HCT116 (cell line): ENCODE measurements around the gene VASN. TPM values are rescaled to one million over a fixed set of nuclear protein-coding genes. Genes with fewer than 3 reads are reported as not detected.

Experiments
- ATAC-seq: fragments of 200-7000 bp; cut with Tn5 transposase; 2 replicates; pipeline ENCODE4 v1.9.1; 2020; ENCODE audit warnings: mild to moderate bottlenecking, moderate library complexity
- BruUV-seq: library from RNA; stranded (reverse); fragments of 400-500 nt; replicated peaks from 2 replicates; lab custom pipeline; 2021; lab: Mats Ljungman, UMichigan
- CTCF ChIA-PET: fragments of 300-600 bp; sonication (Branson Sonifier 250); formaldehyde crosslinking; loops from one replicate; lab custom pipeline; 2021; ENCODE audit warnings: antibody characterized with exemption; lab: Charles Lee
- POLR2A ChIA-PET: fragments of 300-600, 350-600 bp; sonication (Branson Sonifier 250); formaldehyde crosslinking; loops from one replicate; lab custom pipeline; 2021; ENCODE audit warnings: antibody characterized with exemption; lab: Charles Lee
- RAD21 ChIA-PET, 2 experiments: fragments of 300-600 bp; sonication (Branson Sonifier 250); formaldehyde crosslinking; loops; one replicate each; lab custom pipeline; 2023; ENCODE audit warnings: low total read pairs in 2 of 2; ENCODE audit not compliant: uncharacterized antibody in 2 of 2, unreplicated experiment in 2 of 2, low non-redundant PET in 1 of 2; lab: Charles Lee
- DNase-seq: peaks from one replicate; pipeline ENCODE4 v3.0.0-alpha.2; 2010; ENCODE audit warnings: low read depth, low spot score
- H2AFZ ChIP-seq: fragments of 200-600 bp; shearing (Covaris generic), sonication (generic); 2 replicates; pipeline ENCODE4 v1.6.1; 2017; ENCODE audit warnings: low read depth, mixed run types, mixed read lengths, antibody characterized with exemption, low read length; ENCODE audit not compliant: poor library complexity, severe bottlenecking
- H3K27ac ChIP-seq: 2 replicates; pipeline ENCODE4 v1.5.1; 2012; ENCODE audit warnings: low read depth, low read length
- H3K27me3 ChIP-seq: fragments of 200-600 bp; sonication (generic); 2 replicates; pipeline ENCODE4 v1.6.1; 2016; ENCODE audit warnings: mixed run types, low read length, mixed read lengths; ENCODE audit not compliant: insufficient read depth
- H3K36me3 ChIP-seq, 2 experiments: fragments of 200-500 bp in 1 of 2; fragments of 200-600 bp in 1 of 2; sonication (Bioruptor generic) in 1 of 2; sonication (generic) in 1 of 2; 2 replicates each; pipeline versions ENCODE4 v1.5.1 to v1.6.1; 2014 to 2016; ENCODE audit warnings: low read length in 2 of 2, inconsistent platforms in 1 of 2, mixed read lengths in 1 of 2, mixed run types in 1 of 2; ENCODE audit not compliant: insufficient read depth in 2 of 2, control insufficient read depth in 1 of 2
- H3K4me1 ChIP-seq, 2 experiments: fragments of 200-600 bp in 1 of 2; sonication (generic) in 1 of 2; 2 replicates each; pipeline versions ENCODE4 v1.5.1 to v1.6.1; 2012 to 2017; ENCODE audit warnings: low read length in 2 of 2, inconsistent platforms in 1 of 2, mild to moderate bottlenecking in 1 of 2, mixed read lengths in 1 of 2, mixed run types in 1 of 2, moderate library complexity in 1 of 2; ENCODE audit not compliant: insufficient read depth in 2 of 2, control insufficient read depth in 1 of 2
- H3K4me2 ChIP-seq: fragments of 200-600 bp; sonication (generic); 2 replicates; pipeline ENCODE4 v1.6.1; 2017; ENCODE audit warnings: mixed run types, low read length, mixed read lengths
- H3K4me3 ChIP-seq, 2 experiments: fragments of 200-600 bp in 1 of 2; sonication (generic) in 1 of 2; replicated peaks in 1 of 2; 2 replicates each; pipeline ENCODE4 v1.5.1; 2011 to 2016; ENCODE audit warnings: low read length in 2 of 2, control low read depth in 1 of 2, low read depth in 1 of 2, mild to moderate bottlenecking in 1 of 2, mixed read lengths in 1 of 2, mixed run types in 1 of 2
- H3K79me2 ChIP-seq: fragments of 200-600 bp; sonication (generic); 2 replicates; pipeline ENCODE4 v1.6.1; 2017; ENCODE audit warnings: mild to moderate bottlenecking, mixed run types, low read length, moderate library complexity, mixed read lengths; ENCODE audit not compliant: insufficient read depth
- H3K9ac ChIP-seq: fragments of 200-600 bp; sonication (generic); 2 replicates; pipeline ENCODE4 v1.6.1; 2016; ENCODE audit warnings: low read length, mixed read lengths
- H3K9me2 ChIP-seq: fragments of 200-600 bp; sonication (generic), shearing (Covaris generic); 2 replicates; pipeline ENCODE4 v1.6.1; 2017; ENCODE audit warnings: mixed run types, mild to moderate bottlenecking, moderate library complexity; ENCODE audit not compliant: insufficient read depth
- H3K9me3 ChIP-seq, 2 experiments: fragments of 200-500 bp in 1 of 2; fragments of 200-600 bp in 1 of 2; sonication (Bioruptor generic) in 1 of 2; sonication (generic) in 1 of 2; 2 replicates each; pipeline ENCODE4 v1.6.1; 2014 to 2017; ENCODE audit warnings: low read length in 2 of 2, mixed read lengths in 2 of 2, inconsistent platforms in 1 of 2, low read depth in 1 of 2, mild to moderate bottlenecking in 1 of 2, mixed run types in 1 of 2, moderate library complexity in 1 of 2; ENCODE audit not compliant: control insufficient read depth in 1 of 2, insufficient read depth in 1 of 2
- H4K20me1 ChIP-seq: fragments of 200-600 bp; sonication (generic), shearing (Covaris generic); 2 replicates; pipeline ENCODE4 v1.6.1; 2017; ENCODE audit warnings: mixed run types, mild to moderate bottlenecking, moderate library complexity; ENCODE audit not compliant: insufficient read depth
- CBX3 ChIP-seq: IDR thresholded peaks from 2 replicates; pipeline ENCODE4 v1.6.1; 2012; ENCODE audit warnings: low read depth
- EGR1 ChIP-seq: IDR thresholded peaks from 2 replicates; pipeline ENCODE4 v1.6.1; 2012; ENCODE audit warnings: low read depth
- EZH2 ChIP-seq: fragments of 200-600 bp; sonication (generic); IDR thresholded peaks from 2 replicates; pipeline ENCODE4 v1.6.1; 2017; ENCODE audit warnings: antibody characterized with exemption, mixed run types
- EZH2phosphoT487 ChIP-seq: fragments of 200-600 bp; IDR thresholded peaks from 2 replicates; pipeline ENCODE4 v1.6.1; 2018; ENCODE audit warnings: antibody characterized with exemption, borderline replicate concordance
- FOSL1 ChIP-seq: IDR thresholded peaks from 2 replicates; pipeline ENCODE4 v1.6.1; 2012; ENCODE audit warnings: low read depth
- POLR2AphosphoS5 ChIP-seq: IDR thresholded peaks from 2 replicates; pipeline ENCODE4 v1.6.1; 2011; ENCODE audit warnings: mild to moderate bottlenecking, low read depth, low read length, moderate library complexity
- REST ChIP-seq: IDR thresholded peaks from 2 replicates; pipeline ENCODE4 v1.6.1; 2012; ENCODE audit warnings: low read depth
- SRF ChIP-seq: IDR thresholded peaks from 2 replicates; pipeline ENCODE4 v1.6.1; 2012; ENCODE audit warnings: low read depth
- TCF7L2 ChIP-seq: IDR thresholded peaks from 2 replicates; pipeline ENCODE4 v1.7.0; 2011; ENCODE audit warnings: borderline replicate concordance, inconsistent platforms; ENCODE audit not compliant: insufficient read depth, insufficient read length; ENCODE audit errors: extremely low read depth
- YY1 ChIP-seq: IDR thresholded peaks from 2 replicates; pipeline ENCODE4 v1.6.1; 2011; ENCODE audit warnings: low read length, low read depth, moderate library complexity, mild to moderate bottlenecking; ENCODE audit not compliant: insufficient replicate concordance; ENCODE audit errors: extremely low read depth
- ZFX ChIP-seq: fragments of 450-650 bp; IDR thresholded peaks from 2 replicates; pipeline ENCODE4 v1.6.1; 2017
- ZNF274 ChIP-seq: fragments of 200-500 bp; sonication (Bioruptor generic); IDR thresholded peaks from 2 replicates; pipeline ENCODE4 v1.6.1; 2014; ENCODE audit warnings: mild to moderate bottlenecking, low read depth, low read length, inconsistent platforms
- intact Hi-C: fragments of 100-400 bp; cut with micrococcal nuclease; formaldehyde crosslinking; loops from 2 replicates; pipeline ENCODE4 v1.10.0; 2022
- total RNA-seq: library from RNA; stranded (reverse); gene quantifications from one replicate; pipeline ENCODE4 v1.2.1, GENCODE V29; 2021; ENCODE audit not compliant: unreplicated experiment
- TF ChIP-seq, protein P1 (sequence below): IDR thresholded peaks from 2 replicates; pipeline ENCODE4 v1.6.1; 2011; ENCODE audit warnings: mild to moderate bottlenecking, low read length, moderate library complexity; ENCODE audit not compliant: insufficient replicate concordance; ENCODE audit errors: extremely low read depth
- TF ChIP-seq, protein P2 (sequence below), 3 experiments: fragments of 200-600 bp in 1 of 3; sonication (generic) in 1 of 3; IDR thresholded peaks in 2 of 3; conservative IDR thresholded peaks in 1 of 3; 2 replicates each; pipeline ENCODE4 v1.5.1; 2012 to 2017; ENCODE audit warnings: low read depth in 2 of 3, low read length in 2 of 3, antibody characterized with exemption in 1 of 3, borderline replicate concordance in 1 of 3, control low read depth in 1 of 3, mild to moderate bottlenecking in 1 of 3, mixed read lengths in 1 of 3, mixed run types in 1 of 3, moderate library complexity in 1 of 3; ENCODE audit not compliant: insufficient read depth in 1 of 3

VASN gene
- total RNA-seq, 1 experiment from 2014 or later: 6.3 TPM

DNA sequence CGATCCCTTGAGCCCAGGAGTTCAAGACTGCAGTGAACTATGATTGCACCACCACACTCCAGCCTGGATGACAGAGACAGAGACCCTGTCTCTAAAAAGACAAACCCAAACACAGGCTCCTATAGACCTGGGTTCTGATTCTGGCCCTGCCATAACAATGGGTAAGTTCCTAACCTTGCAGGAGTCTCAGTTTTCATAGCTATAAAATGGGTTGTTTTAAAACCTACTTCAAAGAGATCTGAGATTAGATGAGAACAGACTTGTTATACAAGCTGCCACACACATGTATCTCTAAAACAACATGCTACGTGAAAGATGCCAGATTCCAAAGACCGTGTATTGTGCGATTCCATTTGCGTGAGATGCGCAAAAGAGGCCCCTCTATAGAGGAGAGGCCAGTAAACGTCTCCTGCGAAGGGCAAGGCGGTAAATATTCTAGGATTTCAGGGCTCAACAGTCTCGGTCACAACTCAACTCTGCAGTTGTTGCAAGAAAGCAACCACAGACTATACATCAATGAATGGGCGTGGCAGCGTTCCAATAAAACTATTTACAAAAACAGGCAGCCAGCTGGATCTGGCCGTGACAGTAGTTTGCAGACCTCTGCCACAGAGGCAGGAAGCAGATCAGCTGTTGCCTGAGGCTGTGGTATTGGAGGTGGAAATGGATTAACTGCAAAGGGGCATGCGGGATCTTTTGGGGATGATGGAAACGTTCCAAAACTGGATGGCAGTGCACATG is 38.9 kb downstream of the VASN start:
- intact Hi-C loops: no loop called here
- H3K27ac ChIP-seq: no peak overlapping the region
- no peak for TF ChIP-seq EZH2
- TF ChIP-seq YY1: no peak
- no peak for TF ChIP-seq ZNF274
- TF ChIP-seq, protein P1, sequence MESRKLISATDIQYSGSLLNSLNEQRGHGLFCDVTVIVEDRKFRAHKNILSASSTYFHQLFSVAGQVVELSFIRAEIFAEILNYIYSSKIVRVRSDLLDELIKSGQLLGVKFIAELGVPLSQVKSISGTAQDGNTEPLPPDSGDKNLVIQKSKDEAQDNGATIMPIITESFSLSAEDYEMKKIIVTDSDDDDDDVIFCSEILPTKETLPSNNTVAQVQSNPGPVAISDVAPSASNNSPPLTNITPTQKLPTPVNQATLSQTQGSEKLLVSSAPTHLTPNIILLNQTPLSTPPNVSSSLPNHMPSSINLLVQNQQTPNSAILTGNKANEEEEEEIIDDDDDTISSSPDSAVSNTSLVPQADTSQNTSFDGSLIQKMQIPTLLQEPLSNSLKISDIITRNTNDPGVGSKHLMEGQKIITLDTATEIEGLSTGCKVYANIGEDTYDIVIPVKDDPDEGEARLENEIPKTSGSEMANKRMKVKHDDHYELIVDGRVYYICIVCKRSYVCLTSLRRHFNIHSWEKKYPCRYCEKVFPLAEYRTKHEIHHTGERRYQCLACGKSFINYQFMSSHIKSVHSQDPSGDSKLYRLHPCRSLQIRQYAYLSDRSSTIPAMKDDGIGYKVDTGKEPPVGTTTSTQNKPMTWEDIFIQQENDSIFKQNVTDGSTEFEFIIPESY: no peak
- no peak for TF ChIP-seq FOSL1
- TF ChIP-seq ZFX: no peak
- TF ChIP-seq, protein P2, sequence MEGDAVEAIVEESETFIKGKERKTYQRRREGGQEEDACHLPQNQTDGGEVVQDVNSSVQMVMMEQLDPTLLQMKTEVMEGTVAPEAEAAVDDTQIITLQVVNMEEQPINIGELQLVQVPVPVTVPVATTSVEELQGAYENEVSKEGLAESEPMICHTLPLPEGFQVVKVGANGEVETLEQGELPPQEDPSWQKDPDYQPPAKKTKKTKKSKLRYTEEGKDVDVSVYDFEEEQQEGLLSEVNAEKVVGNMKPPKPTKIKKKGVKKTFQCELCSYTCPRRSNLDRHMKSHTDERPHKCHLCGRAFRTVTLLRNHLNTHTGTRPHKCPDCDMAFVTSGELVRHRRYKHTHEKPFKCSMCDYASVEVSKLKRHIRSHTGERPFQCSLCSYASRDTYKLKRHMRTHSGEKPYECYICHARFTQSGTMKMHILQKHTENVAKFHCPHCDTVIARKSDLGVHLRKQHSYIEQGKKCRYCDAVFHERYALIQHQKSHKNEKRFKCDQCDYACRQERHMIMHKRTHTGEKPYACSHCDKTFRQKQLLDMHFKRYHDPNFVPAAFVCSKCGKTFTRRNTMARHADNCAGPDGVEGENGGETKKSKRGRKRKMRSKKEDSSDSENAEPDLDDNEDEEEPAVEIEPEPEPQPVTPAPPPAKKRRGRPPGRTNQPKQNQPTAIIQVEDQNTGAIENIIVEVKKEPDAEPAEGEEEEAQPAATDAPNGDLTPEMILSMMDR (IDR thresholded peaks at IDR 0.05 in 2 of 3, conservative IDR thresholded peaks at IDR 0.05 in 1 of 3; ENCODE audit: borderline replicate concordance in 1 of 3, insufficient read depth in 1 of 3, low read depth in 2 of 3, low read length in 2 of 3): no peak
- TF ChIP-seq EGR1: no peak
- TF ChIP-seq REST: no peak
- no peak for TF ChIP-seq EZH2phosphoT487
- TF ChIP-seq CBX3: no peak
- TF ChIP-seq TCF7L2: no peak
- TF ChIP-seq POLR2AphosphoS5: no peak
- TF ChIP-seq SRF: no peak
- TF ChIP-seq, all 23 proteins: peak for 0
- Histone ChIP-seq H3K27me3 (no peaks in the 10 kb centered on the region), H3K79me2 (peaks cover 15% of the 10 kb centered on the region), H3K4me2 (no peak overlapping the region), H3K9me3 (no peaks in the 10 kb centered on the region), H3K4me1 (peaks cover 5 to 7% of the 10 kb centered on the region in 2 experiments; a peak in 3 of 4 replicates), H3K9me2 (no peaks in the 10 kb centered on the region), H3K36me3 (no peaks in the 10 kb centered on the region; a peak in 1 of 4 replicates), H2AFZ (no peak overlapping the region), H3K4me3 (no peak overlapping the region), H4K20me1 (no peaks in the 10 kb centered on the region), H3K9ac (no peak overlapping the region)
- DNase-seq (no peak), ATAC-seq (no peak)
- RAD21 ChIA-PET: no interaction called here
- CTCF ChIA-PET: no interaction called here
- BruUV-seq: no TSS peak
- POLR2A ChIA-PET: no interaction called here
